Tibial artery (tissue), 4 donors: ENCODE measurements around the gene USB1.
A peak's percentile ranks its signal among the peaks of the same experiment; 100 is the strongest.
"Not testable (repeated sequence)": the region's sequence is repeated elsewhere in the genome, so short reads cannot be mapped to it uniquely, and the experiment has no call there.

ENCODE experiments used
- DNase-seq, 2 donors: peaks; one replicate each; pipeline ENCODE4 v3.0.0-alpha.2; 2019
- H3K27ac ChIP-seq, 2 donors: fragments of 200-600 bp; sonication (generic) in 1 of 2; 1 replicate in 1 of 2; 2 replicates in 1 of 2; pipeline ENCODE4 v1.5.1; 2018 to 2019; ENCODE audit warnings: mild to moderate bottlenecking in 1 of 2
- H3K27me3 ChIP-seq, 2 donors: fragments of 200-600 bp; sonication (generic) in 1 of 2; one replicate each; pipeline versions ENCODE4 v1.5.1 to v1.6.0; 2016 to 2019
- H3K36me3 ChIP-seq, 3 donors: fragments of 200-600 bp; sonication (generic) in 2 of 3; one replicate each; pipeline ENCODE4 v1.5.1; 2016 to 2019; ENCODE audit warnings: mild to moderate bottlenecking in 2 of 3
- H3K4me1 ChIP-seq, 4 donors: fragments of 200-600 bp; sonication (generic) in 2 of 4; 1 replicate in 3 of 4; 2 replicates in 1 of 4; pipeline ENCODE4 v1.5.1; 2016 to 2019
- H3K4me3 ChIP-seq, 2 donors: fragments of 200-600 bp; sonication (generic) in 1 of 2; 1 replicate in 1 of 2; 2 replicates in 1 of 2; pipeline ENCODE4 v1.5.1; 2018 to 2019; ENCODE audit warnings: mild to moderate bottlenecking in 2 of 2
- H3K9me3 ChIP-seq, 3 donors: fragments of 200-600 bp; sonication (generic) in 1 of 3; one replicate each; pipeline ENCODE4 v1.5.1; 2016 to 2019
- intact Hi-C: fragments of 100-400 bp; cut with DNase I; formaldehyde crosslinking; loops from one replicate; pipeline ENCODE4 v1.15.0; 2023; ENCODE audit warnings: low total_unique reads
- TF ChIP-seq, protein P1 (sequence below), 2 experiments: fragments of 200-600 bp in 1 of 2; fragments of 450-650 bp in 1 of 2; IDR thresholded peaks; one replicate each; pipeline ENCODE4 v1.5.1; 2017 to 2019; ENCODE audit warnings: antibody characterized with exemption in 2 of 2, mild to moderate bottlenecking in 1 of 2, moderate library complexity in 1 of 2

USB1 gene

DNA sequence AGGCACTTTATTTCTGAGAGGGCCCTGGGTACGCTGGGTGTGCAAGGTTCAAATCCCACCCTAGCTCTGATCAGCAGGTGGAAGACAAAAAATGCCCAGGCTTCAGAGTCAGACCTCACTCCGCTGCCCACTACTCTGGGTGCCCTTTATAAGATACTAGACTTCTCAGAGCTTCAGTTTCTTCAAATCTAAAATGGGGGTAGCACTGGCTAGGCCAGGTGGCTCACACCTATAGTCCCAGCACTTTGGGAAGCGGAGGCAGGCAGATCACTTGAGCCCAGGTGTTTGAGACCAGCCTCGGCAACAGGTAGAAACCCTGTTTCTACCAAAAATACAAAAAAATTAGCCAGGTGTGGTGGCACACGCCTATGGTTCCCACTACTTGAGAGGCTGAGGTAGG lies 1.7 kb downstream of the USB1 start:
- Histone ChIP-seq H3K9me3 (no peaks in the 10 kb centered on the region), H3K36me3 (peaks cover 1 to 21% (median 1%) of the 10 kb centered on the region in 3 donors), H3K4me1 (peaks cover 5 to 43% (median 30%) of the 10 kb centered on the region in 4 donors), H3K27ac (no peak overlapping the region), H3K27me3 (no peaks in the 10 kb centered on the region), H3K4me3 (no peak overlapping the region)
- TF ChIP-seq, protein P1, sequence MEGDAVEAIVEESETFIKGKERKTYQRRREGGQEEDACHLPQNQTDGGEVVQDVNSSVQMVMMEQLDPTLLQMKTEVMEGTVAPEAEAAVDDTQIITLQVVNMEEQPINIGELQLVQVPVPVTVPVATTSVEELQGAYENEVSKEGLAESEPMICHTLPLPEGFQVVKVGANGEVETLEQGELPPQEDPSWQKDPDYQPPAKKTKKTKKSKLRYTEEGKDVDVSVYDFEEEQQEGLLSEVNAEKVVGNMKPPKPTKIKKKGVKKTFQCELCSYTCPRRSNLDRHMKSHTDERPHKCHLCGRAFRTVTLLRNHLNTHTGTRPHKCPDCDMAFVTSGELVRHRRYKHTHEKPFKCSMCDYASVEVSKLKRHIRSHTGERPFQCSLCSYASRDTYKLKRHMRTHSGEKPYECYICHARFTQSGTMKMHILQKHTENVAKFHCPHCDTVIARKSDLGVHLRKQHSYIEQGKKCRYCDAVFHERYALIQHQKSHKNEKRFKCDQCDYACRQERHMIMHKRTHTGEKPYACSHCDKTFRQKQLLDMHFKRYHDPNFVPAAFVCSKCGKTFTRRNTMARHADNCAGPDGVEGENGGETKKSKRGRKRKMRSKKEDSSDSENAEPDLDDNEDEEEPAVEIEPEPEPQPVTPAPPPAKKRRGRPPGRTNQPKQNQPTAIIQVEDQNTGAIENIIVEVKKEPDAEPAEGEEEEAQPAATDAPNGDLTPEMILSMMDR (IDR thresholded peaks at IDR 0.05): no peak
- intact Hi-C loops: loop anchor here (5.0 kb wide), 2 partner anchors 101 to 271 kb away; no protein-coding TSS in a partner anchor
- DNase-seq: no peak

DNA sequence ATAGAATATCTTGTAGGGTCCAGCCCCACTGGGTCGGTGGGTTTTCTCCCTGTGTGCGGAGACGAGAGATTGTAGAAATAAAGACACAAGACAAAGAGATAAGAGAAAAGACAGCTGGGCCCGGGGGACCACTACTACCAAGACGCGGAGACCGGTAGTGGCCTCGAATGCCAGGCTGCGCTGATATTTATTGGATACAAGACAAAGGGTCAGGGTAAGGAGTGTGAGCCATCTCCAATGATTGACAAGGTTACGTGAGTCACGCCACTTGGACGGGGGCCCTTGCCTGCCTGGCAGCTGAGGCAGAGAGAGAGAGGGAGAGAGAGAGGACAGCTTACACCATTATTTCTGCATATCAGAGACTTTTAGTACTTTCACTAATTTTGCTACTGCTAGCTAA lies 3.5 kb downstream of the USB1 start:
- H3K27me3 ChIP-seq, H3K4me3 ChIP-seq, DNase-seq, H3K9me3 ChIP-seq: not testable (repeated sequence)
- Histone ChIP-seq H3K4me1 (peaks cover 5 to 25% (median 16%) of the 10 kb centered on the region in 4 donors), H3K27ac (peak overlapping the region in 1 of 2 donors; percentile 3), H3K36me3 (peaks cover under 1 to 17% (median 2%) of the 10 kb centered on the region in 3 donors)
- intact Hi-C loops: loop anchor here (5.0 kb wide), 2 partner anchors 102 to 272 kb away; no protein-coding TSS in a partner anchor

DNA sequence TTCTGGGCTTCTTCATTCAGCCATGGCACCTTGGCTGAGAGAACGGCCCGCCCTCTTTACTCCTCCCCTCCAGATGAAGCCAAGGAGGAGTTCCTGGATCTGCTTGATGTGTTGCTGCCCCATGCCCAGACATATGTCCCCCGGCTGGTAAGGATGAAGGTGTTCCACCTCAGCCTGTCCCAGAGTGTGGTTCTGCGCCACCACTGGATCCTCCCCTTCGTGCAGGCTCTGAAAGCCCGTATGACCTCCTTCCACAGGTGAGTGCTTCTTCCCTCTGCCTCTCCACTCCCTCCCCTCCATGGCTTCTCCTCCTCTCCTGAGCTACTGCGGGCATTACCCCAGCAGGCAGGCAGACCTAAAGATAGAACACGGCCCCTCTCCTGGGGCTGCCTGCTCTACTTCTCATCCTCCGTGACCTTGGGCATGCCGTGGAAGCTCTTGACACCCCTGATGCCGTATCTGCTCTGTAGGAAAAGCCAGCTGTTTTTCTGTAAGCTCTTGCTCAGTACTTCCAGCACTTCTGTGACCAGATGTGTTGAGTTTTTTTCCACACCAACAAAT lies 8.7 kb downstream of the USB1 start:
- no peak overlapping the region for H3K27ac ChIP-seq
- H3K36me3 ChIP-seq: peaks cover 22 to 52% (median 35%) of the 10 kb centered on the region in 3 donors
- no peaks in the 10 kb centered on the region for H3K27me3 ChIP-seq
- H3K4me1 ChIP-seq: peaks cover 2 to 3% (median 2%) of the 10 kb centered on the region in 4 donors
- DNase-seq: no peak
- H3K4me3 ChIP-seq: no peak overlapping the region
- intact Hi-C loops: no loop called here
- no peaks in the 10 kb centered on the region for H3K9me3 ChIP-seq
- TF ChIP-seq, protein P1 (IDR thresholded peaks at IDR 0.05): no peak

DNA sequence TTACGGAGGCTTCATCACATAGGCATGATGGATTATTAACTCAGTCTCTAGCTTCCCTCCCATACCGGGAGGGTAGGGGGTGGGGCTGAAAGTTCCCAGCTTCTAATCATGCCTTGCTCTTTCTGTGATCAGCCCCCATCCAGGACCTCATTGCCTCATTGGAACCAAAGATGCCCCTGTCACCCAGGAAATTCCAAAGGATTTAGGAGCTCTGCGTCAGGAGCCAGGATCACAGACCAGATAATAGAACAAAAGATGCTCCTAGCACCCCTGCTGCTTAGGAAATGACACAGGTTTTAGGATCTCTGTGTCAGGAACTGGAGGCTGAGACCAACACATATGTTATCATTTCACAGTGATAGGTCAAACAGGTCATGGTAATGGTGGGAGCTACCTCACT lies 9.7 kb downstream of the USB1 start:
- TF ChIP-seq, protein P1 (IDR thresholded peaks at IDR 0.05): no peak
- intact Hi-C loops: no loop called here
- no peaks in the 10 kb centered on the region for H3K27me3 ChIP-seq
- no peaks in the 10 kb centered on the region for H3K9me3 ChIP-seq
- no peaks in the 10 kb centered on the region for H3K4me1 ChIP-seq
- H3K36me3 ChIP-seq: peaks cover 22 to 56% (median 35%) of the 10 kb centered on the region in 3 donors
- H3K27ac ChIP-seq: no peak overlapping the region
- DNase-seq: no peak
- H3K4me3 ChIP-seq: no peak overlapping the region

DNA sequence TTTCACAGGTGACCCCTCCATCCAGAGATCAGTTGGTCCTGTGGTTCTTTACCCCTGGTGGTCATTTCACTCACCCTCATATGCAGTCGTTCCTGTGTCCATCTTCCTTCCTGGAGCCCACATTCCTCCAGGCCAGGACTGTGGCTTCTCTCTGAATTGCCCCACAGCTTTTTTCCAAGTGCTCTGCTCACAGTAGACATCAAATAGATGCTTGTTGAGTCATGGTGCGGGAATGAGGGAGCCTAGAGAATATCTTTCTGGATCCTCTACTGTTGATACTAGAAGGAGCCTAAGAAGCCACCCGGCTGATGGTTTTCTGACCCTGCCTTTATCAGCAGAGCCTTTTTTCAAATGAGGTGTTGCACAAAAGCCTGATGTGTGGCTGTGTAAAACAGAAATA lies 10.4 kb downstream of the USB1 start:
- Histone ChIP-seq H3K4me3 (no peak overlapping the region), H3K9me3 (no peaks in the 10 kb centered on the region), H3K36me3 (peaks cover 22 to 55% (median 39%) of the 10 kb centered on the region in 3 donors), H3K4me1 (no peaks in the 10 kb centered on the region), H3K27ac (no peak overlapping the region), H3K27me3 (no peaks in the 10 kb centered on the region)
- DNase-seq: no peak
- TF ChIP-seq, protein P1 (IDR thresholded peaks at IDR 0.05): no peak
- intact Hi-C loops: no loop called here

DNA sequence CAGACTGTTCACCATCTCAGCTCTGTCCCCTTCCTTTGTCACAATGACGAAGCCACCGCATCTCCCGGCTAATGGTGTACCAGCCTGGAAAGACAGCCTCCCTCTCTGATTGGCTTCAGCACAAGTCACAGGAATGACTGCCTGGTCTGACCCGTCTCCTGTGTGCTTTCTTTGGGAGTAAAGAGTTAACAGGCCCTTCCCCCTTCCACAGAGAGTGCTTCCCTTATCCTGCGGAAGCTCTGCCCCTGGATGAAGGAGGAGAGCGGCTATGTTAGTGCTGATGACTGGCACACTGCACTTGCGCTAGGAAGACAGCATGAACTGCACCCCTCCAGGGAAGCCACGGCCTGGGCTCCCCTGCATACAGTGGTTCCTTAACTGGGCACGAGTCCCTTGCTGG lies 11.3 kb downstream of the USB1 start:
- TF ChIP-seq, protein P1 (IDR thresholded peaks at IDR 0.05): no peak
- Histone ChIP-seq H3K4me3 (no peak overlapping the region), H3K27ac (no peak overlapping the region), H3K27me3 (no peaks in the 10 kb centered on the region), H3K36me3 (peaks cover 22 to 63% (median 44%) of the 10 kb centered on the region in 3 donors), H3K4me1 (no peaks in the 10 kb centered on the region), H3K9me3 (no peaks in the 10 kb centered on the region)
- DNase-seq: no peak
- intact Hi-C loops: no loop called here
